MM.1S (cell line): ENCODE data around the gene MFF.

ENCODE experiments used
- DNase-seq: peaks from one replicate; pipeline ENCODE4 v3.0.0-alpha.2; 2015
- H2AFZ ChIP-seq: fragments of 300-600 bp; sonication (generic); 2 replicates; pipeline ENCODE4 v1.6.0; 2016; ENCODE audit warnings: antibody characterized with exemption, low read length
- H3F3A ChIP-seq: fragments of 300-600 bp; sonication (generic); 2 replicates; pipeline ENCODE4 v1.6.1; 2016; ENCODE audit warnings: mild to moderate bottlenecking, antibody characterized with exemption, low read length, moderate library complexity, mixed read lengths; ENCODE audit not compliant: insufficient read depth
- H3K27ac ChIP-seq: fragments of 300-600 bp; sonication (generic); 2 replicates; pipeline ENCODE4 v1.5.1; 2016; ENCODE audit warnings: mild to moderate bottlenecking, low read length
- H3K27me3 ChIP-seq: fragments of 300-600 bp; sonication (generic); replicated peaks from 2 replicates; pipeline ENCODE4 v1.6.0; 2016; ENCODE audit warnings: low read length; ENCODE audit not compliant: insufficient read depth
- H3K36me3 ChIP-seq: fragments of 300-600 bp; sonication (generic); replicated peaks from 2 replicates; pipeline ENCODE4 v1.6.1; 2016; ENCODE audit warnings: mild to moderate bottlenecking, low read length, mixed read lengths; ENCODE audit not compliant: insufficient read depth
- H3K4me1 ChIP-seq: fragments of 300-600 bp; sonication (generic); 2 replicates; pipeline ENCODE4 v1.6.1; 2016; ENCODE audit warnings: low read length, mixed read lengths
- H3K4me2 ChIP-seq: fragments of 300-600 bp; sonication (generic); 2 replicates; pipeline ENCODE4 v1.6.0; 2016; ENCODE audit warnings: low read depth, low read length
- H3K4me3 ChIP-seq: fragments of 300-600 bp; sonication (generic); 2 replicates; pipeline ENCODE4 v1.5.1; 2016; ENCODE audit warnings: low read length, mixed read lengths
- H3K79me2 ChIP-seq: fragments of 300-600 bp; sonication (generic); 2 replicates; pipeline ENCODE4 v1.6.1; 2016; ENCODE audit warnings: mixed run types, low read length, mixed read lengths
- H3K9ac ChIP-seq: fragments of 300-600 bp; sonication (generic); 2 replicates; pipeline ENCODE4 v1.6.1; 2016; ENCODE audit warnings: low read length, mixed read lengths
- H3K9me2 ChIP-seq: fragments of 300-600 bp; sonication (generic); replicated peaks from 2 replicates; pipeline ENCODE4 v1.6.1; 2016; ENCODE audit warnings: mild to moderate bottlenecking, low read length, mixed read lengths; ENCODE audit not compliant: insufficient read depth
- H3K9me3 ChIP-seq: fragments of 300-600 bp; sonication (generic); replicated peaks from 2 replicates; pipeline ENCODE4 v1.6.1; 2016; ENCODE audit warnings: mild to moderate bottlenecking, low read length, mixed read lengths; ENCODE audit not compliant: insufficient read depth
- H4K20me1 ChIP-seq: fragments of 300-600 bp; sonication (generic); 2 replicates; pipeline ENCODE4 v1.6.1; 2016; ENCODE audit warnings: mild to moderate bottlenecking, low read length, moderate library complexity, mixed read lengths; ENCODE audit not compliant: insufficient read depth
- CTCF ChIP-seq: fragments of 300-600 bp; sonication (generic); IDR thresholded peaks from 2 replicates; pipeline ENCODE4 v1.5.1; 2016; ENCODE audit warnings: antibody characterized with exemption, low read length, mixed read lengths
- EZH2 ChIP-seq: fragments of 300-600 bp; sonication (generic); optimal IDR thresholded peaks from 2 replicates; pipeline ENCODE3; 2017; ENCODE audit warnings: low read depth, mild to moderate bottlenecking, antibody characterized with exemption, low read length, mixed read lengths
- EZH2phosphoT487 ChIP-seq: fragments of 300-600 bp; sonication (generic); IDR thresholded peaks from 2 replicates; pipeline ENCODE4 v1.6.1; 2018; ENCODE audit warnings: antibody characterized with exemption, low read length

MFF gene

GRCh38 chr2:227370092-227370491, 45.0 kb downstream of the MFF start:
- no peak for DNase-seq
- Histone ChIP-seq H3F3A (no peaks in the 10 kb centered on the region), H3K4me2 (no peak overlapping the region), H3K4me3 (no peak overlapping the region), H3K9me3 (no peaks in the 10 kb centered on the region), H4K20me1 (no peaks in the 10 kb centered on the region), H2AFZ (no peak overlapping the region), H3K36me3 (no peaks in the 10 kb centered on the region), H3K27ac (no peak overlapping the region), H3K9me2 (no peaks in the 10 kb centered on the region), H3K79me2 (no peaks in the 10 kb centered on the region), H3K4me1 (no peaks in the 10 kb centered on the region), H3K27me3 (no peaks in the 10 kb centered on the region), H3K9ac (no peak overlapping the region)
- TF ChIP-seq CTCF = no peak
- TF ChIP-seq EZH2phosphoT487 = no peak
- TF ChIP-seq EZH2 = no peak

- Histone ChIP-seq H3K9me3 (no peaks in the 10 kb centered on the region), H2AFZ (no peak overlapping the region), H3F3A (no peaks in the 10 kb centered on the region), H3K9ac (no peak overlapping the region), H3K4me2 (no peak overlapping the region), H3K27ac (no peak overlapping the region), H3K27me3 (no peaks in the 10 kb centered on the region), H4K20me1 (no peaks in the 10 kb centered on the region), H3K79me2 (no peaks in the 10 kb centered on the region), H3K4me3 (no peak overlapping the region), H3K4me1 (no peaks in the 10 kb centered on the region), H3K9me2 (no peaks in the 10 kb centered on the region), H3K36me3 (no peaks in the 10 kb centered on the region)
- no peak for DNase-seq
- TF ChIP-seq CTCF (no peak), EZH2 (no peak), EZH2phosphoT487 (no peak)
Observed at GRCh38 chr2:227370791-227371312, 45.8 kb downstream of the MFF start.

- no peak overlapping the region for H2AFZ ChIP-seq
- no peaks in the 10 kb centered on the region for H3K9me2 ChIP-seq
- H3K4me1 ChIP-seq = no peaks in the 10 kb centered on the region
- H3K9ac ChIP-seq = no peak overlapping the region
- H3K4me2 ChIP-seq = no peak overlapping the region
- no peaks in the 10 kb centered on the region for H4K20me1 ChIP-seq
- no peak for TF ChIP-seq EZH2phosphoT487
- no peak for TF ChIP-seq EZH2
- no peak for TF ChIP-seq CTCF
- no peaks in the 10 kb centered on the region for H3K9me3 ChIP-seq
- no peaks in the 10 kb centered on the region for H3K27me3 ChIP-seq
- H3K4me3 ChIP-seq = no peak overlapping the region
- no peak for DNase-seq
- H3K36me3 ChIP-seq = no peaks in the 10 kb centered on the region
- no peaks in the 10 kb centered on the region for H3F3A ChIP-seq
- no peaks in the 10 kb centered on the region for H3K79me2 ChIP-seq
- no peak overlapping the region for H3K27ac ChIP-seq
Observed at GRCh38 chr2:227373389-227373788, 48.3 kb downstream of the MFF start.
